GM12801 (cell line): ENCODE results near the gene ICAM3.

Source experiments
- CTCF ChIP-seq: IDR thresholded peaks from one replicate; pipeline ENCODE4 v1.5.1; 2011; ENCODE audit warnings: control low read depth; ENCODE audit not compliant: insufficient read length; ENCODE audit errors: extremely low read depth

The ICAM3 gene

GRCh38 chr19:10320602-10321416 lies 18.6 kb downstream of the ICAM3 start:
- no peak for TF ChIP-seq CTCF

- no peak for TF ChIP-seq CTCF
These were observed 20.4 kb downstream of the ICAM3 start for GRCh38 chr19:10318807-10319682.

GRCh38 chr19:10317857-10318462 lies 21.5 kb downstream of the ICAM3 start:
- no peak for TF ChIP-seq CTCF

- no peak for TF ChIP-seq CTCF
These were observed 22.2 kb downstream of the ICAM3 start for GRCh38 chr19:10317045-10317856.

GRCh38 chr19:10316229-10317044 lies 23.0 kb downstream of the ICAM3 start:
- no peak for TF ChIP-seq CTCF

GRCh38 chr19:10315335-10316214 lies 23.8 kb downstream of the ICAM3 start, which contains the start of gene FDX2:
Gene FDX2, minus strand, starts transcription at chr19:10316015. Its CDS starts 19 bp downstream, at chr19:10315996.
- no peak for TF ChIP-seq CTCF
